Measurements from ENCODE around the gene OR7E24. TPM values are rescaled to one million over a fixed set of nuclear protein-coding genes. Genes with fewer than 3 reads are reported as not detected.

OR7E24 gene
- total RNA-seq, 2 donors from 2014 or later = not detected

DNA sequence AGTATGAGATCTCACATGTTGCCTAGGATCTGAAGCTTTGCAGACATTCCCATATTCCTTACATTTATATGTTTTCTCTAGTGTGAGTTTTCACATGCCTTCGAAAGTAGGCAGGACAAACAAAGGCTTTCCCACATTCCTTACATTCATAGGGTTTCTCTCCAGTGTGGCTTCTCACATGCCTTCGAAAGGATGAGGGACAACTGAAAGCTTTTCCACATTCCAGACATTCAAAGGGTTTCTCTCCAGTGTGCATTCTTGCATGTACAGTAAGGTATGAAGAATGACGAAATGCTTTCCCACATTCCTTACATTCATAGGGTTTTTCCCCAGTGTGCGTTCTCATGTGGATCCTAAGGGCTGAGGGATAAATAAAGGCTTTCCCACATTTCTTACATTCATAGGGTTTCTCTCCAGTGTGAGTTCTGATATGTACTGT, 44.7 kb downstream of the OR7E24 start:
- no peak for TF ChIP-seq CTCF (IDR thresholded peaks at IDR 0.05)
- no peak overlapping the region for H3K27ac ChIP-seq
- H3K4me3 ChIP-seq = no peak overlapping the region
- no peaks in the 10 kb centered on the region for H3K4me1 ChIP-seq
- peaks cover 65% of the 10 kb centered on the region for H3K36me3 ChIP-seq
- peaks cover 47 to 100% of the 10 kb centered on the region in 2 donors for H3K9me3 ChIP-seq
- DNase-seq (ENCODE audit: low spot score) = no peak
- H3K27me3 ChIP-seq = no peaks in the 10 kb centered on the region

DNA sequence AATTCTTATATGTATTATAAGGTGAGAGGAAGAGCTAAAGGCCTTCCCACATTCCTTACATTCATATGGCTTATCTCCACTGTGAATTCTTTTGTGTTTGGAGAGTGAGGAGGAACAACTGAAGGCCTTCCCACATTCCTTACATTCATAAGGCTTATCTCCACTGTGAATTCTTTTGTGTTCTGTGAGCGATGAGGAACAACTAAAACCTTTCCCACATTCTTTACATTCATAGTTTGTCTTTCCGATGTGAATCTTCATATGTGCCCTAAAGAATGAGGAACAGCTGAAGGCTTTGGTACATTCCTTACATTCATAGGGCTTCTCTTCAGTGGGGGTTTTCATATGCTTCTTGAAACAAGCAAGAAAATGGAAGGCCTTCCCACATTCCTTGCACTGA, 45.6 kb downstream of the OR7E24 start:
- no peak overlapping the region for H3K27ac ChIP-seq
- H3K4me1 ChIP-seq = no peaks in the 10 kb centered on the region
- H3K27me3 ChIP-seq = no peaks in the 10 kb centered on the region
- H3K9me3 ChIP-seq = peaks cover 54 to 100% of the 10 kb centered on the region in 2 donors
- TF ChIP-seq CTCF (IDR thresholded peaks at IDR 0.05) = no peak
- H3K4me3 ChIP-seq = no peak overlapping the region
- DNase-seq (ENCODE audit: low spot score) = no peak
- peaks cover 74% of the 10 kb centered on the region for H3K36me3 ChIP-seq

Other genes with a start within 250 kb of the OR7E24 start
- gene MUC16, start 240.5 kb upstream of the OR7E24 start, total RNA-seq = 10 to 100 TPM in 1 of 2 donors, 1 to 10 TPM in 1; 2.6 to 21.3 TPM
- not detected for gene OR1M1, start 163.9 kb upstream of the OR7E24 start, total RNA-seq
- not detected for gene OR7G2, start 143.5 kb upstream of the OR7E24 start, total RNA-seq
- gene OR7G1, start 135.2 kb upstream of the OR7E24 start, total RNA-seq = not detected
- not detected for gene OR7G3, start 124.0 kb upstream of the OR7E24 start, total RNA-seq
- 10 to 100 TPM in 1 of 2 donors, 1 to 10 TPM in 1; 8.9 to 15.8 TPM for gene ZNF317, start 110.5 kb upstream of the OR7E24 start, total RNA-seq
- not detected for gene OR7D2, start 72.0 kb upstream of the OR7E24 start, total RNA-seq
- gene OR7D4, start 31.3 kb upstream of the OR7E24 start, total RNA-seq = not detected
- 1 to 10 TPM; 7.0 to 8.0 TPM for gene ZNF699, start 58.9 kb downstream of the OR7E24 start, total RNA-seq
- gene ZNF559, start 73.2 kb downstream of the OR7E24 start, total RNA-seq = 10 to 100 TPM in 1 of 2 donors, 1 to 10 TPM in 1; 9.4 to 13.3 TPM
- 1 to 10 TPM; 1.1 to 1.5 TPM for gene ZNF177, start 112.1 kb downstream of the OR7E24 start, total RNA-seq
- gene ZNF266, start 184.6 kb downstream of the OR7E24 start, total RNA-seq = 1 to 10 TPM; 7.3 to 7.8 TPM
- gene ZNF560, start 247.7 kb downstream of the OR7E24 start, total RNA-seq = not detected

Data from right atrium auricular region (tissue), 2 donors.